GM15510 (cell line): Measurements from ENCODE around the gene EPRS1.

Source experiments
- POLR2A ChIP-seq: IDR thresholded peaks from 3 replicates; pipeline ENCODE4 v1.6.1; 2011; ENCODE audit warnings: borderline replicate concordance; ENCODE audit not compliant: insufficient read length; ENCODE audit errors: extremely low read depth

EPRS1 gene

GRCh38 chr1:220045356-220046051, 801 bp downstream of the EPRS1 start:
- TF ChIP-seq POLR2A, result no peak

- TF ChIP-seq POLR2A, result no peak
Observed at GRCh38 chr1:220044678-220045355, 1.5 kb downstream of the EPRS1 start.

DNA sequence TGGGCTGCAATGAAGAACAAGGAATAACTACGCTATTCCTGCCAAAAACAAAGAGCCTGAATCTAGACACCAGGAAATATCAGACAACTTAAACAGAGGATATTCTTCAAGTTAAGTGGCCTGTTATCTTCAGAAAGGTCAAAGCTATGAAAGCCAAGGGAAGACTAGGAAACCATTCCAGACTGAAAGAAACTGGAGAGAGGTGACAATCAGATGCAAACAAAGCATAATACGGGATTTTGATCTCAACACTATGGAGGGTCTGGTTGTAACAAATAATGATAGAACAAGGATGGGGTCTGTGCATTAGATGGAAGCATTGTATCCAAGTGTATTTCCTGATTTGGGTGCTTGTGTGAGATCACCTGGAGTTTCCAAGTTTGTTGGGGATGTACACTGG, 2.7 kb downstream of the EPRS1 start:
- TF ChIP-seq POLR2A, result no peak

DNA sequence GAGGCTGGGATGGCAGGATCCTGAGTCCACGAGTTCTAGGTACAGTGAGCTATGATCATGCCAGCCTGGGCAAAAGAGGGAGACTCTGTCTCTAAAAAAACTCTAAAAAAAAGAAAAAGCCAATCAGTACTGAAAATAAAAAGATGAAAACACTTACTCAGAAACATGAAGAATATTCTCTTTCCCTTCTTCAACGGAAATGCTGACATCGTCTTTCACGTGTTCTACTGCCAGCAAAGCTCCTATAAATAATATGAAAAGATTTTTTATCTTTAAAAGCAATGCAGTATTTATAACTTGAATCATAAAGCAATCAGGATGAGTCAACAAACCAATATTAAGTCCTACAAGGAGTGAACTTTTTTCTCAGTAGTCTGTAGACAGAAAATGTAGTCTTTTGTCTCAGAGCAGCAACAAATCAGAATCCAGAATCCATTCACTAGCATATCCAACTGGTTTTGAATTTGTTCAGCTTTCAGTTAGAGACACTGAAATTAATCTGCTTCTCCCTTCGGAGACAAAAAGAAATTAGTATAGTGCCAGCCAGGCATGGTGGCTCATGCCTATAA, 6.2 kb downstream of the EPRS1 start:
- no peak for TF ChIP-seq POLR2A

DNA sequence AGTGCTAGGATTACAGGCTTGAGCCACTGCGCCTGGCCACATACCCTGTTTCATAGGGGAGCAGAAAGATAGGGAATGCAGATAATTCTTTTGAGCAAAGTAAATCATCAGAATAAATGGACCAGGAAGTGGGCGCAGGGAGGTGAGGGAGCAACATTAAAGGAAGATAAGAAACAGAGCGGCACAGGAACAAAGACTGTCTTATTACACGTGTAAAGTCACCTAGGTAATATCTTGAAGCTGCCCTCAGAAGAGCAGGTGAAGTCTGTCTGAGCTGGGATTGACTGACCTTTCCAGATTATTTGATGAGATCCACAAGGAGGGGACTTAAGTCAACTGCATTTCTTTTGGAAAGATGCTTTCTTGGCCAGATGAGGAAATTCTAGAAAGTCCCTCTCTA, 7.7 kb downstream of the EPRS1 start:
- no peak for TF ChIP-seq POLR2A

DNA sequence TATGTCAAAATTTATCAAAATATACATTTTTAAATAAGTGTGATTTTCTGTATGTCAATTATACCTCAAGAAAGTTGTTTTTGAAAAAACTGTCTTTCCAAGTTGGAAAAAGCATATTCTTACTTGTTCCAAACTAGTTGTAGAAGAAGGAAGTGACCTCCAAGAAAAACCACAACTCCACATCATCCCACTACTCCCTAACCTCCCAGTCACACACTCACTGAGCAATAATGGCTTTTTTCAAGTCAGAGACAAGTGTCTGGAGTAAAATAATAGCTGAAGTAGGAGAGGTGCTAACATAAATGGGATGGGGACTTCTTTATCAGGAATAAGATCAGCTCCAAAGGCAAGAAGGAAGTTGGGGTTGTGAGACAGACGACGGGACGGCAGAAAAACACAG, 13.4 kb downstream of the EPRS1 start:
- TF ChIP-seq POLR2A, result no peak

DNA sequence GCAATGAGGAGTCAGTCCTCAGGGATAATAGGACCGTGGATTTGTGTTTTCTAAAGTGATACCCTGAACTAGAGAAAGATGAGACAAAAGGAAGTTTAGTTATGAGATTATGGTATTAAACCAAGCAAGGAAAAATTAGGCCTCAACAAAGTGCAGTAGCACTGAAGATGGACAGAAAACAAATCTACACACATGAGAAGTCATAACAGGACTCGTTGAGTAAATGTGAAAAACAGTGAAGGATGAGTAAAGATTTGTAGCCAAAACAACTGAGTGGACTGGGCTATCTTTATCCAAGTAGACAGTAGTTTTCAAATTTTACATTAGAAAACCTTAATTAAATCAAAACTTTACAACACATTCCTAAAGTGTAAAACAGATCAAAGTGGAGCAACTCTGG, 15.0 kb downstream of the EPRS1 start:
- no peak for TF ChIP-seq POLR2A

GRCh38 chr1:220028346-220028895, 17.9 kb downstream of the EPRS1 start:
- no peak for TF ChIP-seq POLR2A

DNA sequence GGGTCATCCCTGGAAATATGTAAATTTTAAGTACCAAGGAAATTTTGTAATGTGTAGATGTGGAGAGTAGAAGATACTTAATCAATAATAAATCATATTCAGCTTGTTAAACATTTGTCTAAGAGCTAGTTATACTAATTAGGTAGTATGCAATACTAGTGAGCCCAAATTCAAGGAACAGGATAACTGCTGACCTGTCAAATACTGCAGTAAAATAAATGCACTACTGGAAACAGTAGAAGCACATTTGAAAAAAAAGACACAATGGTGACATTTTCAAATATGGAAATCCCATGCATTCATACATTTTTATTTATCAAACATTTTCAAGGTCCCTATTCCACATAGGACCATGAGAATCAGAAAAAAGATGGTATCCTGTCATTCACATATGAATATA, 27.2 kb downstream of the EPRS1 start:
- no peak for TF ChIP-seq POLR2A

DNA sequence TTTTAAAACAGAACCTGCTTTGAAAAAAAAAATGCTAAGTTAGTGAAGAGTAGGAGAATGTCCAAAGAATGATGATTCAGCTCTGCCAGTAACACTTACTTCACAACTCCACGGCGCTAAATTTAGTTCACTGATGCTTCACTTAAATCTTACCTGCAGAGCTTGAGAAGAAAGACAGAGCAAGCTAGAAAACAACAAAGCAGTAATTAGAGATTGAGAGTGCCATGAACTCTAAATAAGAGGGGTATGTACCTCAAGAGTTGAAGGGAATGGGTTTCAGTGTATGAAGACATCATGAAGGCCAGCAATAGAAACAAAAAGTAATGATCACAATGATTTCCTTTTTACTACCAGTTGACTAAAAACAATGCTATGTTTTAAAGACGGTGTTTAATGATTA, 32.8 kb downstream of the EPRS1 start:
- no peak for TF ChIP-seq POLR2A

- TF ChIP-seq POLR2A, result no peak
Observed at GRCh38 chr1:220012259-220012658, 34.0 kb downstream of the EPRS1 start.

- TF ChIP-seq POLR2A, result no peak
Observed at GRCh38 chr1:220011620-220012019, 34.7 kb downstream of the EPRS1 start.

DNA sequence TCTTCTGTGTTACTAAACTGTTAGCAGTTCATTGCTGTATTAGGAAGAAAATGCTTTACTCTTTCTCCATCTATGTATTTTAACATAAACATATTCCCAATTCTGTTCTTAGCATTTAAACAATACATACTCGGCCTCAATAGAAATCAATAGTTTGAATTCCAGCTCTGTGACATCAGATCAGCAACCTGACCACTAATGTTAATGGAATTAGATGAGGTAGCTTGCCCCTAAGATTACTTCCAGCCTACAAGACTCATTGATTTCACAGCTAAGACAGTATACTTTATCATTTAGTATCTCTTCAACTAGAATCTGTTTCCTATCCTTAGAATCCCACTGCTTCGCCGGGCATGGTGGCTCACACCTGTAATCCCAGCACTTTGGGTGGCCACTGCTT, 38.9 kb downstream of the EPRS1 start:
- TF ChIP-seq POLR2A, result no peak

- no peak for TF ChIP-seq POLR2A
Observed at GRCh38 chr1:220005489-220005888, 40.8 kb downstream of the EPRS1 start.

DNA sequence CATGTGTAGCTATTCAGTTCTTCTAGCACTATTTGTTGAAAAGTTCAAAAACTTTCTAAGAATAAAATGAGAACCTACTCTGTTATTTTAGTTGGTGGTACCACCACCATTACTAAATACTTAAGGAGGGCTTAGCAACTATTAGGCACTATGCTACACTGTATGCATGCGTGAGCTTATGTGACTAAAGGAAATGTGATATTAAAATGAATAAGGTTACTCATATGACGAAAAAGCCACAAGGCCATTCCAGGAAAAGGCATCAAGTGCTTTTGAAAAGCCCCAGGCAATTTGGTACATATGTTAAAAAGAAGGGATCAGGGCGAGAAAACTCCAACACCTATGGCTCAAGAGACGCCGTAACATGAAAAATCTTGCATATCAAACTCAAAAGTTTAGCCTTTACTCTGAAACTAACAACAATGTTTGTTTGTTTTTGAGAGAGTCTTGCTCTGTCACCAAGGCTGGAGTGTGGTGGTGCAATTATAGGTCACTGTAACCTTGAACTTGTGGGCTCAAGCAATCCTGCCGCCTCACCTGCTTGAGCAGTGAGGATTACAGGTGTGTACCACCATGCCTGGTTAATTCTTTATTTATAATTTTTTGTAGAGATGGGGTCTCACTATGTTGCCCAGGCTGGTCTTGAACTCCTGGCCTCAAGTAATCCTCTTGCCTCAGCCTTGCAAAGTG, 42.5 kb downstream of the EPRS1 start:
- TF ChIP-seq POLR2A, result no peak

- TF ChIP-seq POLR2A, result no peak
Observed at GRCh38 chr1:220003015-220003414, 43.3 kb downstream of the EPRS1 start.

DNA sequence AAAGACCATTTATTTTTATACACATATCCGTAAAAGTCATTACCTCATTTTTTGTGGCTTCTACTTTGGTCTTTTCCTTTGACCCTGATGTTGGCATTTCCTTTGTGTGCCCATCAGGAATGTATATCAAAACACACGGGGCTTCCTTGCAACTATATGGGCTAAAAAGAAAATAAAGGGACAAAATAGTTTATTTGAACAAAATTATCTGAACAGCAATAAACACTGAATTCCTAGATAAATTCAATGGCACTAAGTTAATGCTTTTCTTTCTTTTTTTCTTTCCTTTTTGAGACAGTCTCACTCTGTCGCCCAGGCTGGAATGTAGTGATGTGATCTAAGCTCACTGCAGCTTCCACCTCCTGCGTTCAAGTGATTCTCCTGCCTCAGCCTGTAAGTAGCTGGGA, 45.2 kb downstream of the EPRS1 start:
- no peak for TF ChIP-seq POLR2A
